ENCODE results near the gene CDC42. TPM values are rescaled to one million over a fixed set of nuclear protein-coding genes. Genes with fewer than 3 reads are reported as not detected.
"Not testable (repeated sequence)": the region's sequence is repeated elsewhere in the genome, so short reads cannot be mapped to it uniquely, and the experiment has no call there.

CDC42 gene
- total and polyA plus RNA-seq, 2 of the 4 experiments (the other 2 are of a cell fraction): 162 to 609 TPM

DNA sequence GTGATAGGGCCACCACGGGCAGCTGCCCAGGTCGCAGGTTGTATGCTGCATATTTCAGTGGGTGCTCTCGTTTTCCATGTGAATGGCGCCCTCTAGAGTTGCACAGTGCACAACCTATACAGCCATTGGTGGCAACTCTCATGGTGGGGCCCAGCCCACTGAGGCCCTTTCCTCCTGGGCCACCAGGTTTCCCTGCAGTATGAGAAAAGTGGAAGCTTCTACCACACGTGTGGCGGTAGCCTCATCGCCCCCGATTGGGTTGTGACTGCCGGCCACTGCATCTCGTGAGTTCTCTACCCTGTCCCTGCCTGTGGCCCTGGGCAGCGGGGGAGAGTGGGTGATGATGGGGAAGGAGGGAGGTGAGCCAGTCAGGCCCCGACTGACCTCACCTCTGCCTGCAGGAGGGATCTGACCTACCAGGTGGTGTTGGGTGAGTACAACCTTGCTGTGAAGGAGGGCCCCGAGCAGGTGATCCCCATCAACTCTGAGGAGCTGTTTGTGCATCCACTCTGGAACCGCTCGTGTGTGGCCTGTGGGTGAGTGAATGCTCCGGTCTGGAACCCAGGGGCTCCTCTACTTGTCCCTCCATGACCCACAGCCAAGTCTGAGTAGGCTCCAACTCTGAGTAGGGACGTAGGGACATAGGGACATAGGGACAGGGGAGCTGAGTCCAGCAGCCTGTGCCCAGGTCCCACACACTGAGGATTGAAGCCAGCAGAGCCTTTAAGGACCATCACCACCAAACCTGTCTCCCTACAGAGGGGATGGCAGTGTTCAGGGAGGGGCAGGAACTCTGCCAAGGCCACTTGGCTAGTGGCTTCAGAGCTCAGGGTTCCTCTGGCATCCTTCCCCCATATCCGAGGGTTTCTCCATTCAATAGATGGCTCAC lies 47.0 kb upstream of the CDC42 start:
- CTCF ChIA-PET; dilution Hi-C loops (cut with HindIII; ENCODE audit: low sequenced_read_pairs, unreplicated experiment); H3K18ac ChIP-seq (ENCODE audit: low read depth, low read length): not testable (repeated sequence)

DNA sequence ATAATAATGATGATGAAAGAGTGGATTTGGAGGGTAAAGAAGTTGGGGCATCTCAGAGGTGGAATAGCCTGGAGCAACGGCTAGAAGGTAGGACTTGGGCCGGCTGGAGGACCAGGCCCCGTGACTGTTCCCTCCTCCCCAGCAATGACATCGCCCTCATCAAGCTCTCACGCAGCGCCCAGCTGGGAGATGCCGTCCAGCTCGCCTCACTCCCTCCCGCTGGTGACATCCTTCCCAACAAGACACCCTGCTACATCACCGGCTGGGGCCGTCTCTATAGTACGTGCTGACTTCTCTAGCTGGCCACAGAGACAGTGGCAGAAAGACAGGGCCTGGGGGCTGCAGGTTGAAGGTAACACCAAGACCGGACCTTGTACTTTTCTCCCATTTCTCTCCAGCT lies 45.8 kb upstream of the CDC42 start:
- WGBS, 2 experiments (ENCODE audit: extremely low coverage in 2 of 2, insufficient read length in 1 of 2): no CpG with 5 or more reads among the region's 13 CpGs
- H4K91ac ChIP-seq (ENCODE audit: insufficient read depth, low read depth, low read length); H3K27me3 ChIP-seq (ENCODE audit: control insufficient read depth, insufficient read depth, low read length); H3K4ac ChIP-seq (ENCODE audit: low read depth, low read length); H2AK5ac ChIP-seq (ENCODE audit: low read depth, low read length); intact Hi-C loops (cut with micrococcal nuclease); H4K8ac ChIP-seq (ENCODE audit: low read depth in 2 of 2, low read length in 2 of 2); BruUV-seq (replicated peaks); ATAC-seq (ENCODE audit: low read depth); H3K79me1 ChIP-seq (ENCODE audit: low read depth in 1 of 2, low read length in 2 of 2); H3K9me3 ChIP-seq (ENCODE audit: control insufficient read depth, insufficient read depth, low read length); dilution Hi-C loops (cut with HindIII; ENCODE audit: low sequenced_read_pairs, unreplicated experiment); H3K56ac ChIP-seq (ENCODE audit: extremely low read depth, insufficient read depth, low read length); H3K4me3 ChIP-seq (ENCODE audit: insufficient read depth, low read depth, low read length); H2AK9ac ChIP-seq (replicated peaks; ENCODE audit: low read depth, low read length, poor library complexity); H3K27ac ChIP-seq (ENCODE audit: insufficient read depth, low read length); H2BK20ac ChIP-seq (ENCODE audit: low read depth, low read length); in situ Hi-C loops (cut with MboI; ENCODE audit: low sequenced_read_pairs); H2BK120ac ChIP-seq (ENCODE audit: low read depth, low read length); H4K5ac ChIP-seq (ENCODE audit: low read depth, low read length); H3K18ac ChIP-seq (ENCODE audit: low read depth, low read length); H3K23ac ChIP-seq (ENCODE audit: low read depth, low read length); H2AFZ ChIP-seq (replicated peaks; ENCODE audit: low read length, poor library complexity); H2BK15ac ChIP-seq (ENCODE audit: low read depth, low read length); H3K36me3 ChIP-seq (ENCODE audit: control insufficient read depth, insufficient read depth, low read length); H3K9me1 ChIP-seq (ENCODE audit: insufficient read depth, low read length); DNase-seq; H2BK5ac ChIP-seq (ENCODE audit: low read depth, low read length, poor library complexity, severe bottlenecking); H3K4me2 ChIP-seq (ENCODE audit: low read depth, low read length); H3K9ac ChIP-seq (ENCODE audit: low read depth, low read length); H3K14ac ChIP-seq (replicated peaks; ENCODE audit: low read depth, low read length); H3K4me1 ChIP-seq (ENCODE audit: control insufficient read depth, insufficient read depth, low read length); H4K20me1 ChIP-seq (ENCODE audit: insufficient read depth, low read length); CTCF ChIA-PET: not testable (repeated sequence)
- POLR2A ChIA-PET (ENCODE audit: unreplicated experiment): interaction anchor here (0.7 kb wide), 1 partner anchor 703 kb away, joined by 4 read pairs; no protein-coding TSS in a partner anchor

More for the DNA sequence above, 47.0 kb upstream of the CDC42 start:
- peak; percentile 24; the same call in 1 of the 2 replicates for TF ChIP-seq RAD21 (IDR thresholded peaks at IDR 0.05; ENCODE audit: low read length)
- TF ChIP-seq, protein P1, sequence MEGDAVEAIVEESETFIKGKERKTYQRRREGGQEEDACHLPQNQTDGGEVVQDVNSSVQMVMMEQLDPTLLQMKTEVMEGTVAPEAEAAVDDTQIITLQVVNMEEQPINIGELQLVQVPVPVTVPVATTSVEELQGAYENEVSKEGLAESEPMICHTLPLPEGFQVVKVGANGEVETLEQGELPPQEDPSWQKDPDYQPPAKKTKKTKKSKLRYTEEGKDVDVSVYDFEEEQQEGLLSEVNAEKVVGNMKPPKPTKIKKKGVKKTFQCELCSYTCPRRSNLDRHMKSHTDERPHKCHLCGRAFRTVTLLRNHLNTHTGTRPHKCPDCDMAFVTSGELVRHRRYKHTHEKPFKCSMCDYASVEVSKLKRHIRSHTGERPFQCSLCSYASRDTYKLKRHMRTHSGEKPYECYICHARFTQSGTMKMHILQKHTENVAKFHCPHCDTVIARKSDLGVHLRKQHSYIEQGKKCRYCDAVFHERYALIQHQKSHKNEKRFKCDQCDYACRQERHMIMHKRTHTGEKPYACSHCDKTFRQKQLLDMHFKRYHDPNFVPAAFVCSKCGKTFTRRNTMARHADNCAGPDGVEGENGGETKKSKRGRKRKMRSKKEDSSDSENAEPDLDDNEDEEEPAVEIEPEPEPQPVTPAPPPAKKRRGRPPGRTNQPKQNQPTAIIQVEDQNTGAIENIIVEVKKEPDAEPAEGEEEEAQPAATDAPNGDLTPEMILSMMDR (conservative IDR thresholded peaks at IDR 0.05; ENCODE audit: low read depth, low read length): peak; percentile 27; the same call in 1 of the 2 replicates
- POLR2A ChIA-PET (ENCODE audit: unreplicated experiment); DNase-seq; H2BK5ac ChIP-seq (ENCODE audit: low read depth, low read length, poor library complexity, severe bottlenecking); H2AK5ac ChIP-seq (ENCODE audit: low read depth, low read length); H3K4ac ChIP-seq (ENCODE audit: low read depth, low read length); H4K20me1 ChIP-seq (ENCODE audit: insufficient read depth, low read length); BruUV-seq (replicated peaks); H3K4me2 ChIP-seq (ENCODE audit: low read depth, low read length); H3K27me3 ChIP-seq (ENCODE audit: control insufficient read depth, insufficient read depth, low read length); H3K56ac ChIP-seq (ENCODE audit: extremely low read depth, insufficient read depth, low read length); H3K9me1 ChIP-seq (ENCODE audit: insufficient read depth, low read length); H4K8ac ChIP-seq (ENCODE audit: low read depth in 2 of 2, low read length in 2 of 2); H2BK20ac ChIP-seq (ENCODE audit: low read depth, low read length); H2AFZ ChIP-seq (replicated peaks; ENCODE audit: low read length, poor library complexity); H4K91ac ChIP-seq (ENCODE audit: insufficient read depth, low read depth, low read length); H3K4me3 ChIP-seq (ENCODE audit: insufficient read depth, low read depth, low read length); H3K4me1 ChIP-seq (ENCODE audit: control insufficient read depth, insufficient read depth, low read length); H3K79me1 ChIP-seq (ENCODE audit: low read depth in 1 of 2, low read length in 2 of 2); H3K9me3 ChIP-seq (ENCODE audit: control insufficient read depth, insufficient read depth, low read length); H2BK120ac ChIP-seq (ENCODE audit: low read depth, low read length); H3K36me3 ChIP-seq (ENCODE audit: control insufficient read depth, insufficient read depth, low read length); H3K23ac ChIP-seq (ENCODE audit: low read depth, low read length); in situ Hi-C loops (cut with MboI; ENCODE audit: low sequenced_read_pairs); intact Hi-C loops (cut with micrococcal nuclease); H2AK9ac ChIP-seq (replicated peaks; ENCODE audit: low read depth, low read length, poor library complexity); H3K14ac ChIP-seq (replicated peaks; ENCODE audit: low read depth, low read length); H4K5ac ChIP-seq (ENCODE audit: low read depth, low read length); H3K9ac ChIP-seq (ENCODE audit: low read depth, low read length); H3K27ac ChIP-seq (ENCODE audit: insufficient read depth, low read length); H2BK15ac ChIP-seq (ENCODE audit: low read depth, low read length): not testable (repeated sequence)
- peak; percentile 61; the same call in 1 of the 2 replicates for ATAC-seq (ENCODE audit: low read depth)
- 75% methylated on average over 4 of the region's 18 CpGs; no CpG with 5 or more reads in 1 of the 2 experiments for WGBS, 2 experiments (ENCODE audit: extremely low coverage in 2 of 2, insufficient read length in 1 of 2)

Data from IMR-90 (cell line).